Right hindlimb (tissue), 1 donor: ENCODE measurements around the gene PDE11A.
A peak's percentile ranks its signal among the peaks of the same experiment; 100 is the strongest.

Source experiments
- DNase-seq: peaks from one replicate; pipeline ENCODE4 v3.0.0-alpha.2; 2018

Gene PDE11A

GRCh38 chr2:177592397-177592796 lies 480.2 kb downstream of the PDE11A start:
- no peak for DNase-seq

GRCh38 chr2:177589186-177589585 lies 483.4 kb downstream of the PDE11A start:
- DNase-seq, result no peak

- DNase-seq, result no peak
Observed at GRCh38 chr2:177588671-177589070, 483.9 kb downstream of the PDE11A start.

GRCh38 chr2:177587371-177587770 lies 485.2 kb downstream of the PDE11A start:
- DNase-seq, result no peak

- no peak for DNase-seq
Observed at GRCh38 chr2:177586154-177586553, 486.4 kb downstream of the PDE11A start.

GRCh38 chr2:177585234-177585863 lies 487.2 kb downstream of the PDE11A start:
- DNase-seq, result peak; percentile 44

GRCh38 chr2:177584030-177584692 lies 488.4 kb downstream of the PDE11A start:
- DNase-seq, result no peak

- DNase-seq, result no peak
Observed at GRCh38 chr2:177582000-177582399, 490.6 kb downstream of the PDE11A start.

GRCh38 chr2:177579486-177580036 lies 493.0 kb downstream of the PDE11A start:
- DNase-seq, result no peak

GRCh38 chr2:177578454-177578853 lies 494.1 kb downstream of the PDE11A start:
- no peak for DNase-seq

- DNase-seq, result no peak
Observed at GRCh38 chr2:177577075-177577474, 495.5 kb downstream of the PDE11A start.

GRCh38 chr2:177575358-177575757 lies 497.2 kb downstream of the PDE11A start:
- DNase-seq, result no peak

- no peak for DNase-seq
Observed at GRCh38 chr2:177574356-177574755, 498.2 kb downstream of the PDE11A start.
